NCI-H2107 treated with DMSO at 0.1 percent for 48 hours (cell line): ENCODE measurements around the gene KCNQ1.

Experiments
- DNase-seq: peaks from one replicate; lab custom pipeline; 2025; ENCODE audit not compliant: unreplicated experiment; lab: John Stamatoyannopoulos, UW

The KCNQ1 gene

GRCh38 chr11:2691991-2692875 lies 247.4 kb downstream of the KCNQ1 start:
- peak; percentile 77 for DNase-seq

- DNase-seq = no peak
These were observed 248.8 kb downstream of the KCNQ1 start for GRCh38 chr11:2693271-2694261.

- no peak for DNase-seq
These were observed 249.7 kb downstream of the KCNQ1 start for GRCh38 chr11:2694495-2694894.

GRCh38 chr11:2694995-2695939 lies 250.5 kb downstream of the KCNQ1 start:
- no peak for DNase-seq

- no peak for DNase-seq
These were observed 251.6 kb downstream of the KCNQ1 start for GRCh38 chr11:2696455-2696854.

GRCh38 chr11:2697866-2698265 lies 253.1 kb downstream of the KCNQ1 start:
- DNase-seq = no peak

- no peak for DNase-seq
These were observed 253.8 kb downstream of the KCNQ1 start for GRCh38 chr11:2698386-2699184.

GRCh38 chr11:2699185-2699530 lies 254.3 kb downstream of the KCNQ1 start:
- DNase-seq = no peak

- peak; percentile 18 for DNase-seq
These were observed 255.0 kb downstream of the KCNQ1 start, which contains the start of gene KCNQ1OT1 for GRCh38 chr11:2699531-2700414. TSS of gene KCNQ1OT1 (minus strand) at chr11:2699994.

- no peak for DNase-seq
These were observed 255.8 kb downstream of the KCNQ1 start for GRCh38 chr11:2700415-2701211.

- DNase-seq = no peak
These were observed 256.4 kb downstream of the KCNQ1 start for GRCh38 chr11:2701230-2701629.

GRCh38 chr11:2701898-2702434 lies 257.2 kb downstream of the KCNQ1 start:
- DNase-seq = no peak

- DNase-seq = no peak
These were observed 258.1 kb downstream of the KCNQ1 start for GRCh38 chr11:2702771-2703362.

- DNase-seq = no peak
These were observed 258.7 kb downstream of the KCNQ1 start for GRCh38 chr11:2703363-2704141.

- no peak for DNase-seq
These were observed 259.5 kb downstream of the KCNQ1 start for GRCh38 chr11:2704356-2704755.

GRCh38 chr11:2704896-2705606 lies 260.2 kb downstream of the KCNQ1 start:
- no peak for DNase-seq
